NCI-H510A treated with DMSO at 0.1 percent for 48 hours (cell line): ENCODE results near the gene FRMD4A.
A peak's percentile ranks its signal among the peaks of the same experiment; 100 is the strongest.
"Not testable (repeated sequence)": the region's sequence is repeated elsewhere in the genome, so short reads cannot be mapped to it uniquely, and the experiment has no call there.

Source experiments
- DNase-seq: peaks from one replicate; lab custom pipeline; 2025; lab: John Stamatoyannopoulos, UW

The FRMD4A gene

GRCh38 chr10:13844651-13845050 is 486.1 kb downstream of the FRMD4A start:
- DNase-seq: no peak

GRCh38 chr10:13842117-13842516 is 488.6 kb downstream of the FRMD4A start:
- no peak for DNase-seq

GRCh38 chr10:13840036-13840435 is 490.7 kb downstream of the FRMD4A start:
- DNase-seq: no peak

GRCh38 chr10:13839430-13839990 is 491.2 kb downstream of the FRMD4A start:
- no peak for DNase-seq

- no peak for DNase-seq
These were observed 491.7 kb downstream of the FRMD4A start for GRCh38 chr10:13839030-13839429.

- no peak for DNase-seq
These were observed 492.8 kb downstream of the FRMD4A start for GRCh38 chr10:13837966-13838365.

GRCh38 chr10:13834581-13835286 is 496.0 kb downstream of the FRMD4A start:
- DNase-seq: no peak

- no peak for DNase-seq
These were observed 499.0 kb downstream of the FRMD4A start for GRCh38 chr10:13831711-13832141.

GRCh38 chr10:13830385-13830784 is 500.3 kb downstream of the FRMD4A start:
- no peak for DNase-seq

- DNase-seq: no peak
These were observed 500.9 kb downstream of the FRMD4A start for GRCh38 chr10:13829790-13830189.

- not testable (repeated sequence) for DNase-seq
These were observed 502.4 kb downstream of the FRMD4A start for GRCh38 chr10:13828284-13828683.

- no peak for DNase-seq
These were observed 503.5 kb downstream of the FRMD4A start for GRCh38 chr10:13827076-13827797.

- no peak for DNase-seq
These were observed 506.9 kb downstream of the FRMD4A start for GRCh38 chr10:13823709-13824405.

- DNase-seq: no peak
These were observed 507.5 kb downstream of the FRMD4A start for GRCh38 chr10:13823096-13823708.

GRCh38 chr10:13822490-13822889 is 508.2 kb downstream of the FRMD4A start:
- DNase-seq: no peak

- DNase-seq: peak; percentile 34
These were observed 509.8 kb downstream of the FRMD4A start for GRCh38 chr10:13820964-13821337.

GRCh38 chr10:13820119-13820963 is 510.4 kb downstream of the FRMD4A start:
- no peak for DNase-seq

- peak; percentile 67 for DNase-seq
These were observed 514.4 kb downstream of the FRMD4A start for GRCh38 chr10:13816195-13816925.

GRCh38 chr10:13815756-13816155 is 515.0 kb downstream of the FRMD4A start:
- DNase-seq: no peak

- peak; percentile 12 for DNase-seq
These were observed 517.2 kb downstream of the FRMD4A start for GRCh38 chr10:13813550-13813949.

- DNase-seq: no peak
These were observed 517.9 kb downstream of the FRMD4A start for GRCh38 chr10:13812804-13813203.
